CD14-positive monocyte (primary cell): Measurements from ENCODE around the gene SLC2A9. TPM values are rescaled to one million over a fixed set of nuclear protein-coding genes. Genes with fewer than 3 reads are reported as not detected.

Experiments
- DNase-seq, 3 donors: peaks; one replicate each; pipeline ENCODE4 v3.0.0-alpha.2; 2011 to 2022
- H2AFZ ChIP-seq: 2 replicates; pipeline ENCODE4 v1.6.0; 2012; ENCODE audit warnings: mild to moderate bottlenecking, low read depth, low read length, inconsistent platforms; ENCODE audit not compliant: insufficient read depth, poor library complexity, severe bottlenecking
- H3K27ac ChIP-seq, 2 donors: 1 replicate in 1 of 2; 2 replicates in 1 of 2; pipeline ENCODE4 v1.5.1; 2012 to 2013; ENCODE audit warnings: low read length in 2 of 2, control low read depth in 1 of 2, inconsistent platforms in 1 of 2, low read depth in 1 of 2, mild to moderate bottlenecking in 1 of 2
- H3K27me3 ChIP-seq, 2 donors: one replicate each; pipeline versions ENCODE4 v1.6.0 to v1.6.1; 2011 to 2013; ENCODE audit warnings: low read length in 2 of 2; ENCODE audit not compliant: control insufficient read depth in 2 of 2, insufficient read depth in 2 of 2
- H3K36me3 ChIP-seq, 2 donors: replicated peaks in 1 of 2; 1 replicate in 1 of 2; 2 replicates in 1 of 2; pipeline versions ENCODE4 v1.5.1 to v1.6.1; 2012 to 2013; ENCODE audit warnings: low read length in 2 of 2, control low read depth in 1 of 2, inconsistent platforms in 1 of 2, mild to moderate bottlenecking in 1 of 2; ENCODE audit not compliant: insufficient read depth in 2 of 2, control insufficient read depth in 1 of 2
- H3K4me1 ChIP-seq, 2 donors: 1 replicate in 1 of 2; 2 replicates in 1 of 2; pipeline versions ENCODE4 v1.5.1 to v1.6.1; 2012 to 2013; ENCODE audit warnings: low read length in 2 of 2, control low read depth in 1 of 2, inconsistent platforms in 1 of 2, mild to moderate bottlenecking in 1 of 2, moderate library complexity in 1 of 2; ENCODE audit not compliant: insufficient read depth in 2 of 2, control insufficient read depth in 1 of 2
- H3K4me2 ChIP-seq: replicated peaks from 2 replicates; pipeline ENCODE3; 2012; ENCODE audit warnings: low read length, moderate library complexity, mild to moderate bottlenecking; ENCODE audit not compliant: poor library complexity, severe bottlenecking; ENCODE audit errors: extremely low read depth
- H3K4me3 ChIP-seq, 3 experiments: fragments of 200-600 bp in 1 of 3; sonication (generic) in 1 of 3; replicated peaks in 1 of 3; 1 replicate in 2 of 3; 2 replicates in 1 of 3; pipeline ENCODE4 v1.5.1; 2011 to 2013; ENCODE audit warnings: low read length in 3 of 3, mild to moderate bottlenecking in 3 of 3, control low read depth in 2 of 3, low read depth in 2 of 3, inconsistent platforms in 1 of 3, moderate library complexity in 1 of 3
- H3K79me2 ChIP-seq: 2 replicates; pipeline ENCODE4 v1.6.0; 2012; ENCODE audit warnings: mild to moderate bottlenecking, control low read depth, inconsistent platforms, low read length, moderate library complexity; ENCODE audit not compliant: insufficient read depth
- H3K9ac ChIP-seq: 2 replicates; pipeline ENCODE4 v1.6.0; 2017; ENCODE audit warnings: low read length, mild to moderate bottlenecking; ENCODE audit not compliant: insufficient read depth, poor library complexity, severe bottlenecking
- H3K9me3 ChIP-seq, 2 donors: replicated peaks in 1 of 2; 1 replicate in 1 of 2; 2 replicates in 1 of 2; pipeline versions ENCODE4 v1.5.1 to v1.6.1; 2012 to 2013; ENCODE audit warnings: low read length in 2 of 2, control low read depth in 1 of 2; ENCODE audit not compliant: control insufficient read depth in 1 of 2, insufficient read depth in 1 of 2
- H4K20me1 ChIP-seq: 2 replicates; pipeline ENCODE4 v1.6.0; 2012; ENCODE audit warnings: mild to moderate bottlenecking, low read length, control low read depth, moderate library complexity; ENCODE audit not compliant: insufficient read depth
- H3K27ac Mint-ChIP-seq, 7 donors: one replicate each; pipeline ENCODE4 v1.8.0; 2020; ENCODE audit warnings: mild to moderate bottlenecking in 7 of 7, mixed read lengths in 7 of 7, moderate library complexity in 6 of 7, inconsistent platforms in 2 of 7
- H3K27me3 Mint-ChIP-seq, 3 donors: one replicate each; pipeline ENCODE4 v1.8.0; 2021 to 2022; ENCODE audit warnings: low read depth in 3 of 3, mild to moderate bottlenecking in 3 of 3, mixed read lengths in 3 of 3, moderate library complexity in 3 of 3, inconsistent platforms in 1 of 3
- H3K36me3 Mint-ChIP-seq, 2 donors: one replicate each; pipeline ENCODE4 v1.8.0; 2020; ENCODE audit warnings: mixed read lengths in 2 of 2, inconsistent platforms in 1 of 2, mild to moderate bottlenecking in 1 of 2
- H3K4me1 Mint-ChIP-seq: one replicate; pipeline ENCODE4 v1.8.0; 2020; ENCODE audit warnings: mild to moderate bottlenecking, mixed read lengths
- H3K4me3 Mint-ChIP-seq, 2 donors: one replicate each; pipeline ENCODE4 v1.8.0; 2020; ENCODE audit warnings: mild to moderate bottlenecking in 2 of 2, mixed read lengths in 2 of 2, moderate library complexity in 1 of 2
- H3K9me3 Mint-ChIP-seq, 7 donors: one replicate each; pipeline ENCODE4 v1.8.0; 2020 to 2022; ENCODE audit warnings: mixed read lengths in 7 of 7, mild to moderate bottlenecking in 6 of 7, moderate library complexity in 6 of 7, inconsistent platforms in 2 of 7
- WGBS: methylation state at CpG from one replicate; pipeline ENCODE4 v1.1.5; 2013; ENCODE audit warnings: missing lambda C conversion rate; ENCODE audit not compliant: insufficient coverage; 5-methylcytosine and 5-hydroxymethylcytosine counted together
- intact Hi-C, 2 donors: fragments of 100-400 bp; cut with micrococcal nuclease; formaldehyde crosslinking; loops; one replicate each; pipeline versions ENCODE4 v1.15.0 to v1.15.1; 2023
- polyA plus RNA-seq, 3 donors: library from polyadenylated mRNA; depleted of rRNA in 1 of 3; unstranded in 2 of 3; stranded (reverse) in 1 of 3; fragments of 300-500 nt in 2 of 3; fragments of >200 nt in 1 of 3; fragmentation: Illumina TruSeq in 2 of 3; gene quantifications; 1 replicate in 2 of 3; 2 replicates in 1 of 3; pipeline ENCODE4 v1.2.3, GENCODE V29; 2012 to 2021
- TF ChIP-seq, protein P1 (sequence below): fragments of 200-600 bp; IDR thresholded peaks from one replicate; pipeline ENCODE4 v1.8.0; 2022; ENCODE audit warnings: antibody characterized with exemption, mild to moderate bottlenecking

The SLC2A9 gene
- polyA plus RNA-seq, 3 donors = 27.3 to 38.6 (median 34.7) TPM

DNA sequence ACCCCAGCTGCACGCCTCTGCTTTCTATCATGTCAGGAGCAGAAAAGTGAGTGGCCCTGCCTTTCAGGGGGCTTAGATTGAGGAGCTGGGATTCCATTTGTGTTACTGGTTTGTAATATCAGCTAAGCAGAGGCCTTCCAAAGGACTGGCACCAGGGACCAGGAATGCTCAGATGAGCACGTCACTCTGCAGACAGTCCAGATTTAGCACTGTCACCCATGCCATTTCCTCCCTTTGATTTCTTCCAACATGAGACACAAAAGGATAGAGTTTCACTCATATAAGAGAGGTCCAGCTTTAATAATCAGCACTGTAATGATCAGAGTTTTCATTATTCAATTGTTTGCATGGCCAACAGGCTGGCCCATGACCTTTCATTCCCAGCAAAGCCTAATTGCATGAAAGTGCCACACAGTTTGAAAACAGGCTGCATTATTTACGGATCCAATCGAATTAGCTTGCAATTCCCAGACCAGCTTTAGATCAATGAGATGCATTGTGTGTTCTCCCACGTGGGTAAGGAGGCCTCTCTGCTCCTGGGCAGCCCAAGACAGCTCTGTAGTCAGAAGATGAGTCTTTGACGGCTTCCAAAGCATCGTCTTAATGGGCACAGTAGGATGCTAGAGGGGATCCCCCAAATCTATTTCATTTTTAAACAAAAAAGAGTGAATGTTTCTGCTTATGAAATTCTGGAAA is 9.8 kb upstream of the SLC2A9 start:
- intact Hi-C loops = no loop called here
- no peak for DNase-seq
- no peaks in the 10 kb centered on the region for H3K36me3 ChIP-seq
- no peaks in the 10 kb centered on the region for H3K27me3 ChIP-seq
- H3K27ac ChIP-seq = no peak overlapping the region
- 74% methylated on average over 6 of the region's 7 CpGs for WGBS
- H3K9me3 ChIP-seq = no peaks in the 10 kb centered on the region
- H2AFZ ChIP-seq = no peak overlapping the region
- no peaks in the 10 kb centered on the region for H3K79me2 ChIP-seq
- H3K4me3 Mint-ChIP-seq = no peak overlapping the region
- peaks cover 0 to 1% of the 10 kb centered on the region in 2 donors for H3K36me3 Mint-ChIP-seq
- H3K9ac ChIP-seq = no peak overlapping the region
- H3K27me3 Mint-ChIP-seq = peaks cover 1 to 2% (median 2%) of the 10 kb centered on the region in 3 donors
- H4K20me1 ChIP-seq = no peaks in the 10 kb centered on the region
- peaks cover 32 to 35% of the 10 kb centered on the region in 2 donors for H3K4me1 ChIP-seq
- H3K4me3 ChIP-seq = no peak overlapping the region
- TF ChIP-seq, protein P1, sequence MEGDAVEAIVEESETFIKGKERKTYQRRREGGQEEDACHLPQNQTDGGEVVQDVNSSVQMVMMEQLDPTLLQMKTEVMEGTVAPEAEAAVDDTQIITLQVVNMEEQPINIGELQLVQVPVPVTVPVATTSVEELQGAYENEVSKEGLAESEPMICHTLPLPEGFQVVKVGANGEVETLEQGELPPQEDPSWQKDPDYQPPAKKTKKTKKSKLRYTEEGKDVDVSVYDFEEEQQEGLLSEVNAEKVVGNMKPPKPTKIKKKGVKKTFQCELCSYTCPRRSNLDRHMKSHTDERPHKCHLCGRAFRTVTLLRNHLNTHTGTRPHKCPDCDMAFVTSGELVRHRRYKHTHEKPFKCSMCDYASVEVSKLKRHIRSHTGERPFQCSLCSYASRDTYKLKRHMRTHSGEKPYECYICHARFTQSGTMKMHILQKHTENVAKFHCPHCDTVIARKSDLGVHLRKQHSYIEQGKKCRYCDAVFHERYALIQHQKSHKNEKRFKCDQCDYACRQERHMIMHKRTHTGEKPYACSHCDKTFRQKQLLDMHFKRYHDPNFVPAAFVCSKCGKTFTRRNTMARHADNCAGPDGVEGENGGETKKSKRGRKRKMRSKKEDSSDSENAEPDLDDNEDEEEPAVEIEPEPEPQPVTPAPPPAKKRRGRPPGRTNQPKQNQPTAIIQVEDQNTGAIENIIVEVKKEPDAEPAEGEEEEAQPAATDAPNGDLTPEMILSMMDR = no peak
- H3K27ac Mint-ChIP-seq = peak overlapping the region in 5 of 7 donors; percentile 22 to 93 (median 72)
- H3K4me2 ChIP-seq = no peak overlapping the region
- peaks cover 36% of the 10 kb centered on the region for H3K4me1 Mint-ChIP-seq
- H3K9me3 Mint-ChIP-seq = no peaks in the 10 kb centered on the region

DNA sequence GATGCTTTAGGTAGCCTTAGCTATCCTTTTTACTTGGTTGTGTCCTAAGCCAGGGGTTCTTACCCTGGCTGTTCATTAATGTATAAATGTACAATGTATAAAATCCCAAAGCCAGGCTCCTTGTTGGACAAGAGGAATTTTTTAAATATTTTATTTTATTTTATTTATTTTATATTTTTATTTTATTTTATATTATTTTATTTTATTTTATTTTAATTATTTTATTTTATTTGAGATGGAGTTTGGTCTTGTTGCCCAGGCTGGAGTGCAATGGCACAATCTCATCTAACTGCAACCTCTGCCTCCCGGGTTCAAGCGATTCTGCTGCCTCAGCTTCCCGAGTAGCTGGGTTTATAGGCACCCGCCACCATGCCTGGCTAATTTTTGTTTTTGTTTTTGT is 8.1 kb upstream of the SLC2A9 start:
- H3K27me3 Mint-ChIP-seq = peaks cover 0 to 2% (median 2%) of the 10 kb centered on the region in 3 donors
- no peak overlapping the region for H3K9ac ChIP-seq
- no peaks in the 10 kb centered on the region for H3K9me3 Mint-ChIP-seq
- H3K4me1 ChIP-seq = peaks cover 42 to 47% of the 10 kb centered on the region in 2 donors
- no peaks in the 10 kb centered on the region for H3K79me2 ChIP-seq
- peaks cover 0 to 1% of the 10 kb centered on the region in 2 donors for H3K36me3 Mint-ChIP-seq
- no peaks in the 10 kb centered on the region for H3K9me3 ChIP-seq
- 95% methylated on average over 4 of the region's 4 CpGs for whole genome bisulfite sequencing
- H3K27me3 ChIP-seq = no peaks in the 10 kb centered on the region
- no peak overlapping the region for H3K4me2 ChIP-seq
- TF ChIP-seq, protein P1 = no peak
- no peaks in the 10 kb centered on the region for H4K20me1 ChIP-seq
- peaks cover 51% of the 10 kb centered on the region for H3K4me1 Mint-ChIP-seq
- H3K4me3 Mint-ChIP-seq = no peak overlapping the region
- no peak for DNase-seq
- H2AFZ ChIP-seq = no peak overlapping the region
- H3K27ac ChIP-seq = no peak overlapping the region
- intact Hi-C loops = no loop called here
- no peaks in the 10 kb centered on the region for H3K36me3 ChIP-seq
- H3K4me3 ChIP-seq = no peak overlapping the region
- no peak overlapping the region for H3K27ac Mint-ChIP-seq
